ENCODE measurements around the gene ADAMTS17.

DNA sequence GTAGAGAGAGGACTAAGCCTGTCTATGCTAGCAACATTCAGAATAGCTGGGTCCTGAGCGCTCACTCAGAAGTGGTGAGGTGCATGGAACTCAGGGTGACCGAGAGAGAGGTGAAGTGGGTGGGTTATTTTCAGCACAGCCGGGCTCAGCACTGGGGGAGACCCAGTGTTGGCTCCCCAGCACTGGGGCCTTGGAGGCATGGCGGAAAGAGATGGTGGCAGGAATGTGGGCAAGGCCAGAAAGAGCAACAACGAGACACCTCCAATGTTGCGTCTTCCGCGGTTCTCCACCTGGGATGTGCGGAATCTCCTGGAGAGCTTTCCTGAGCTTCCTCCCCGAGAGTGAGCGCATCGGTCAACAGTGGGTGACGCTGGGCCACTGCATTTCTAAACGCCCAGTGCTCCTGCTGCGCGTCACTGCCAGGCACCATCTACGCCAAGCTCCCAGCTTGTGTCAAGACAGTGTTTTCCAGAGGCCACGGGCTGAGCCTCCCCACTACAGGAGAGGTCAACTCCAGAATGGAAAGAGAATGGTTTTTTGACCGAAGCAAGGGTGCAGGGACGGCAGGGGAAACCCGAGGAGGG, 148.4 kb downstream of the ADAMTS17 start:
- TF ChIP-seq CTCF (IDR thresholded peaks at IDR 0.05; ENCODE audit: borderline replicate concordance, extremely low read depth, low read length, poor library complexity, severe bottlenecking) = no peak
- TF ChIP-seq EZH2 (IDR thresholded peaks at IDR 0.05; ENCODE audit: borderline replicate concordance, low read depth, low read length, severe bottlenecking) = no peak
